ENCODE data around the gene ZNF423. TPM values are rescaled to one million over a fixed set of nuclear protein-coding genes. Genes with fewer than 3 reads are reported as not detected.

ZNF423 gene
- total and polyA plus RNA-seq, 2 of the 13 experiments (the other 11 are each of a cell fraction or from before 2014, with no cell fraction given): 0.07 to 0.31 TPM

DNA sequence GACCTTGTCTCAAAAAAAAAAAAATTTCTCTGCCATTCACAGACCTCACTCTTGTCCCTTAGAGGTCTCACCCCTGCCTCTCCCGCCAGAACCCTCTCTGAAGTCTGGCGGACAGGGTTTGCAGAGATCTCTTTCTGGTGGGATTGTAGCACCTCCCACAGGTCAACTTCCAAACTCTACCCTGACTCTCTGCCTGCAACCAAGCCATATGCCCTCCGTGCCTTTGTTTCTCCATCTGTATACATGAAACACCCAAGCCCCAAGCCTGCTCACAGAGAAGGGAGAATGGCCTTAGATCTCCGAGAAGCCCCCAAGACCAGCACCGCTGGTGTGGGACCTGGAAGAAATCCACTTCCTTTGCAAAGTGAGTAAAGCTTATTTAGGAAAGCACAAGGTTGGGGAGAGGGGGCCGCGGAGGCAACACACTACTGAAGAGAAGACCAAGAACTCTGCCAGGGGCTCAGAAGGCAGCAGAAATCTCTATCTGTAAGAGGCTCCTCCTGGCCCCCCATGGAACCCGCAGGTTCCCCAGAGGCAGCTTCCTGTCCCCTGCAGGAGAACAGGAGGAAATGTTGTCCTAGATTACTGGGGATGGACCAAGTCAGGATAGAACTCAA is 262.4 kb downstream of the ZNF423 start (continued):
- TF ChIP-seq, protein P1, sequence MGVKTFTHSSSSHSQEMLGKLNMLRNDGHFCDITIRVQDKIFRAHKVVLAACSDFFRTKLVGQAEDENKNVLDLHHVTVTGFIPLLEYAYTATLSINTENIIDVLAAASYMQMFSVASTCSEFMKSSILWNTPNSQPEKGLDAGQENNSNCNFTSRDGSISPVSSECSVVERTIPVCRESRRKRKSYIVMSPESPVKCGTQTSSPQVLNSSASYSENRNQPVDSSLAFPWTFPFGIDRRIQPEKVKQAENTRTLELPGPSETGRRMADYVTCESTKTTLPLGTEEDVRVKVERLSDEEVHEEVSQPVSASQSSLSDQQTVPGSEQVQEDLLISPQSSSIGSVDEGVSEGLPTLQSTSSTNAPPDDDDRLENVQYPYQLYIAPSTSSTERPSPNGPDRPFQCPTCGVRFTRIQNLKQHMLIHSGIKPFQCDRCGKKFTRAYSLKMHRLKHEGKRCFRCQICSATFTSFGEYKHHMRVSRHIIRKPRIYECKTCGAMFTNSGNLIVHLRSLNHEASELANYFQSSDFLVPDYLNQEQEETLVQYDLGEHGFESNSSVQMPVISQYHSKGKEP (CRISPR knock-in tag; IDR thresholded peaks at IDR 0.05): no peak
- TF ChIP-seq MYNN (CRISPR knock-in tag; IDR thresholded peaks at IDR 0.05; ENCODE audit: low read depth): no peak
- TF ChIP-seq, protein P2, sequence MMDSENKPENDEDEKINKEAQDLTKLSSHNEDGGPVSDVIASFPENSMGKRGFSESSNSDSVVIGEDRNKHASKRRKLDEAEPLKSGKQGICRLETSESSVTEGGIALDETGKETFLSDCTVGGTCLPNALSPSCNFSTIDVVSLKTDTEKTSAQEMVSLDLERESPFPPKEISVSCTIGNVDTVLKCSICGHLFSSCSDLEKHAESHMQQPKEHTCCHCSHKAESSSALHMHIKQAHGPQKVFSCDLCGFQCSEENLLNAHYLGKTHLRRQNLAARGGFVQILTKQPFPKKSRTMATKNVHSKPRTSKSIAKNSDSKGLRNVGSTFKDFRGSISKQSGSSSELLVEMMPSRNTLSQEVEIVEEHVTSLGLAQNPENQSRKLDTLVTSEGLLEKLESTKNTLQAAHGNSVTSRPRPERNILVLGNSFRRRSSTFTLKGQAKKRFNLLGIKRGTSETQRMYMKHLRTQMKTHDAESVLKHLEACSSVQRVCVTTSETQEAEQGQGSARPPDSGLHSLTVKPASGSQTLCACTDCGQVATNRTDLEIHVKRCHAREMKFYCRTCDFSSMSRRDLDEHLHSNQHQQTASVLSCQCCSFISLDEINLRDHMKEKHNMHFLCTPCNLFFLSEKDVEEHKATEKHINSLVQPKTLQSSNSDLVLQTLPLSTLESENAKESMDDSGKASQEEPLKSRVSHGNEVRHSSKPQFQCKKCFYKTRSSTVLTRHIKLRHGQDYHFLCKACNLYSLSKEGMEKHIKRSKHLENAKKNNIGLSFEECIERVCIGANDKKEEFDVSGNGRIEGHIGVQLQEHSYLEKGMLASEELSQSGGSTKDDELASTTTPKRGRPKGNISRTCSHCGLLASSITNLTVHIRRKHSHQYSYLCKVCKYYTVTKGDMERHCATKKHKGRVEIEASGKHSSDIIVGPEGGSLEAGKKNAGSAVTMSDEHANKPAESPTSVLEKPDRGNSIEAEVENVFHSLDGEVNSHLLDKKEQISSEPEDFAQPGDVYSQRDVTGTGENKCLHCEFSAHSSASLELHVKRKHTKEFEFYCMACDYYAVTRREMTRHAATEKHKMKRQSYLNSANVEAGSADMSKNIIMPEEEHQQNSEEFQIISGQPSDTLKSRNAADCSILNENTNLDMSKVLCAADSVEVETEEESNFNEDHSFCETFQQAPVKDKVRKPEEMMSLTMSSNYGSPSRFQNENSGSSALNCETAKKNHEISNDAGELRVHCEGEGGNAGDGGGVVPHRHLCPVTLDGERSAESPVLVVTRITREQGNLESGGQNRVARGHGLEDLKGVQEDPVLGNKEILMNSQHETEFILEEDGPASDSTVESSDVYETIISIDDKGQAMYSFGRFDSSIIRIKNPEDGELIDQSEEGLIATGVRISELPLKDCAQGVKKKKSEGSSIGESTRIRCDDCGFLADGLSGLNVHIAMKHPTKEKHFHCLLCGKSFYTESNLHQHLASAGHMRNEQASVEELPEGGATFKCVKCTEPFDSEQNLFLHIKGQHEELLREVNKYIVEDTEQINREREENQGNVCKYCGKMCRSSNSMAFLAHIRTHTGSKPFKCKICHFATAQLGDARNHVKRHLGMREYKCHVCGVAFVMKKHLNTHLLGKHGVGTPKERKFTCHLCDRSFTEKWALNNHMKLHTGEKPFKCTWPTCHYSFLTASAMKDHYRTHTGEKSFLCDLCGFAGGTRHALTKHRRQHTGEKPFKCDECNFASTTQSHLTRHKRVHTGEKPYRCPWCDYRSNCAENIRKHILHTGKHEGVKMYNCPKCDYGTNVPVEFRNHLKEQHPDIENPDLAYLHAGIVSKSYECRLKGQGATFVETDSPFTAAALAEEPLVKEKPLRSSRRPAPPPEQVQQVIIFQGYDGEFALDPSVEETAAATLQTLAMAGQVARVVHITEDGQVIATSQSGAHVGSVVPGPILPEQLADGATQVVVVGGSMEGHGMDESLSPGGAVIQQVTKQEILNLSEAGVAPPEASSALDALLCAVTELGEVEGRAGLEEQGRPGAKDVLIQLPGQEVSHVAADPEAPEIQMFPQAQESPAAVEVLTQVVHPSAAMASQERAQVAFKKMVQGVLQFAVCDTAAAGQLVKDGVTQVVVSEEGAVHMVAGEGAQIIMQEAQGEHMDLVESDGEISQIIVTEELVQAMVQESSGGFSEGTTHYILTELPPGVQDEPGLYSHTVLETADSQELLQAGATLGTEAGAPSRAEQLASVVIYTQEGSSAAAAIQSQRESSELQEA (CRISPR knock-in tag; IDR thresholded peaks at IDR 0.05; ENCODE audit: not compliant biosample characterization): no peak
- TF ChIP-seq MXD4 (CRISPR knock-in tag; IDR thresholded peaks at IDR 0.05): no peak
- no peak for TF ChIP-seq ZNF33B (CRISPR knock-in tag; IDR thresholded peaks at IDR 0.05)
- TF ChIP-seq ZNF7 (CRISPR knock-in tag; IDR thresholded peaks at IDR 0.05): no peak
- TF ChIP-seq TEAD3 (CRISPR knock-in tag; optimal IDR thresholded peaks at IDR 0.05; ENCODE audit: borderline replicate concordance): no peak
- TF ChIP-seq ZHX1 (CRISPR knock-in tag; IDR thresholded peaks at IDR 0.05; ENCODE audit: low read depth): no peak
- no peak for TF ChIP-seq KLF12 (CRISPR knock-in tag; IDR thresholded peaks at IDR 0.05; ENCODE audit: borderline replicate concordance)
- TF ChIP-seq SP1 (IDR thresholded peaks at IDR 0.05): no peak
- TF ChIP-seq SP1 (CRISPR knock-in tag; IDR thresholded peaks at IDR 0.05): no peak

All from HepG2 (cell line).